Heart right ventricle (tissue), 16 donors: ENCODE measurements around the gene BATF. TPM values are rescaled to one million over a fixed set of nuclear protein-coding genes. Genes with fewer than 3 reads are reported as not detected.

Source experiments
- ATAC-seq, 8 donors: fragments of 200-7000 bp; cut with Tn5 transposase; one replicate each; pipeline ENCODE4 v1.9.1; 2020; ENCODE audit warnings: mild to moderate bottlenecking in 8 of 8, moderate library complexity in 8 of 8, moderate number of reproducible peaks in 1 of 8
- DNase-seq, 2 donors: peaks; one replicate each; pipeline ENCODE4 v3.0.0-alpha.2; 2020
- H3K27ac ChIP-seq, 10 donors: fragments of 200-600 bp; sonication (generic) in 2 of 10; one replicate each; pipeline versions ENCODE4 v1.5.0 to v1.8.0; 2020 to 2022; ENCODE audit warnings: mild to moderate bottlenecking in 3 of 10
- H3K27me3 ChIP-seq, 7 donors: fragments of 200-600 bp; one replicate each; pipeline ENCODE4 v1.8.0; 2021 to 2022; ENCODE audit warnings: mild to moderate bottlenecking in 2 of 7
- H3K36me3 ChIP-seq, 9 donors: fragments of 200-600 bp; sonication (generic) in 1 of 9; one replicate each; pipeline versions ENCODE4 v1.5.0 to v1.8.0; 2020 to 2022; ENCODE audit warnings: mild to moderate bottlenecking in 2 of 9
- H3K4me1 ChIP-seq, 9 donors: fragments of 200-600 bp; sonication (generic) in 1 of 9; one replicate each; pipeline versions ENCODE4 v1.5.0 to v1.8.0; 2020 to 2022; ENCODE audit warnings: mild to moderate bottlenecking in 4 of 9
- H3K4me3 ChIP-seq, 10 donors: fragments of 200-600 bp; sonication (generic) in 2 of 10; one replicate each; pipeline versions ENCODE4 v1.5.0 to v1.8.0; 2020 to 2022; ENCODE audit warnings: mild to moderate bottlenecking in 7 of 10, moderate library complexity in 2 of 10
- H3K9me3 ChIP-seq, 11 donors: fragments of 200-600 bp in 10 of 11; sonication (generic) in 2 of 11; one replicate each; pipeline versions ENCODE4 v1.5.0 to v1.8.0; 2013 to 2022; ENCODE audit warnings: mild to moderate bottlenecking in 2 of 11, control low read depth in 1 of 11, moderate library complexity in 1 of 11
- CTCF ChIP-seq, 9 donors: fragments of 200-600 bp; sonication (generic) in 2 of 9; IDR thresholded peaks; one replicate each; pipeline versions ENCODE4 v1.5.0 to v1.8.0; 2021 to 2022; ENCODE audit warnings: antibody characterized with exemption in 9 of 9, mild to moderate bottlenecking in 5 of 9, moderate library complexity in 1 of 9
- WGBS, 2 donors: extraction: QIAGEN DNeasy Blood & Tissue Kit; methylation state at CpG; one replicate each; pipeline ENCODE4 v1.1.7; 2013; ENCODE audit warnings: inconsistent platforms in 1 of 2; 5-methylcytosine and 5-hydroxymethylcytosine counted together
- intact Hi-C, 10 donors: fragments of 100-400 bp; cut with DNase I; formaldehyde crosslinking; loops; one replicate each; pipeline versions ENCODE4 v1.11.1 to v1.14.2; 2022
- polyA plus RNA-seq, 2 donors: library from polyadenylated mRNA; stranded (reverse); fragments of 200-250 nt; gene quantifications; one replicate each; pipeline ENCODE4 v1.2.3, GENCODE V29; 2013
- total RNA-seq, 10 donors: library from RNA; stranded (reverse); fragmentation: NEBNext Ultra II Directional in 3 of 10; extraction: Animal tissue kit (Norgen Biotek cat#: 25700) in 3 of 10; gene quantifications; one replicate each; pipeline versions ENCODE4 v1.2.1 to v1.2.4, GENCODE V29; 2021 to 2023
- donor health status: Arrhythmogenic right ventricular cardiomyopathy.
- donor health status: ischemic (EF 13 %, LVEDD 7.1; RV severe dilation, severe dysfunction).
- donor health status: healthy with polysubstance abuse.
- donor health status: DM: no; HTN: yes; CAD: no.
- donor health status: DM: no; HTN: no; CAD: no.
- donor health status: ischemic (EF 25% LVEDD 6.9; RV normal size, moderate dysfunction).
- donor health status: ischemic (EF 25% LVEDD 5.7; RV mildly dilated, moderate dysfunction).
- donor health status: healthy.
- donor health status: DM: yes; HTN: yes; CAD: no.
- donor health status: Ischemic cardiomyopathy.
- donor health status: ischemic (EF 35%, LVEDD 5.7; RV mildly dilated, moderate dysfunction).
- donor health status: nonischemic (EF 11% LVEDD 7.7; RV severe dilation, severe dysfunction).
- donor health status: DM: yes; HTN: yes; CAD: no.
- donor health status: PGD.
- donor health status: ischemic (EF 29% LVEDD 5.4; RV normal size, mild dysfunction).
- donor health status: nonischemic (EF 23%, LVEDD 6.1; RV moderate dilation, normal function).

The BATF gene
- total and polyA plus RNA-seq, 12 donors: 0.34 to 3.3 (median 1.7) TPM; not detected in 5

DNA sequence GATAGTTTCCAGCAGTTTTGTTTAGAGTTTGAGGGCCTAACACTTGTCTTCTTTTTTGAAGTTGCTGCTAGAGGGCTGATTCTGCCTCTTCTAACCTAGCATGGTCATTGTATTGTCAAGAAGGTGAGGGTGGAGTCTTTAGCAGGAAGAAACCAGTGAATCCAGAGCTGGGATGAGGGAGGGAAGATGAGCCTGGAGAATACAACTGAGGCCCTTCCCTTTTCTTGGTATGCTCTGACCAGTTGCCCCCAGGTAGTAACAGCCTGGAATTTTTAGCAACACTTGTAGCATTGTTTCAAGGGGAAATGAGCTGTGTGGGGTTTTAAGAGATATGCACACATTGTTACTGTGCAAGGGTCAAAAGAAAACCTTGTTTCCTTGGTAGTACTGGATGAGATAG is 65.1 kb downstream of the BATF start:
- H3K4me3 ChIP-seq: no peak overlapping the region
- no peaks in the 10 kb centered on the region for H3K36me3 ChIP-seq
- H3K27me3 ChIP-seq: no peaks in the 10 kb centered on the region
- DNase-seq (no peak), ATAC-seq (no peak)
- H3K4me1 ChIP-seq: no peaks in the 10 kb centered on the region
- H3K27ac ChIP-seq: no peak overlapping the region
- H3K9me3 ChIP-seq: no peaks in the 10 kb centered on the region
- TF ChIP-seq CTCF (IDR thresholded peaks at IDR 0.05): no peak
- intact Hi-C loops: loop anchor here in 1 of 10 donors (5.0 kb wide), 1 partner anchor 50 kb away; no protein-coding TSS in a partner anchor

DNA sequence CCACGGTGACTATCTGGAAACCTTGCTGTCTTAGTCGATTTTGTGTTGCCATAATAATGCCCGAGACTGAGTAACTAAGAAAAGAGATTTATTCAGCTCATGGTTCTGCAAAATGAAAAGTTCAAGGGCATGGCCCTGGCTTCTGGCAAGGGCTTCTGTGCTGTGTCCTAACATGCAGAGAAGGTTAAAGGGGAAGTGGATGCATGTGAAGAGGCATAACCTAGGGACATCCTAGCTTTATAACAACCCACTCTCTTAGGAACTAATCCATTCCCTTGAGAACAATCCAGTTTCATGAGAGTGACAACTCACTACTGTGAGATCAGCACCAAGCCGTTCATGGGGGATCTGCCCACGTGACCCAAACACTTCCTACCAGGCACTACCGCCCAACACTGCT is 67.7 kb downstream of the BATF start:
- H3K4me3 ChIP-seq: no peak overlapping the region
- ATAC-seq (no peak), DNase-seq (no peak)
- intact Hi-C loops: loop anchor here in 3 of 10 donors (5.0 kb wide), 2 partner anchors 42 to 47 kb away; no protein-coding TSS in a partner anchor
- no peaks in the 10 kb centered on the region for H3K36me3 ChIP-seq
- H3K4me1 ChIP-seq: peaks cover 0 to 20% (median 0%) of the 10 kb centered on the region in 9 donors
- TF ChIP-seq CTCF (IDR thresholded peaks at IDR 0.05): no peak
- 88 to 92% methylated on average over 6 of the region's 6 CpGs for WGBS, 2 donors
- no peaks in the 10 kb centered on the region for H3K27me3 ChIP-seq
- H3K27ac ChIP-seq: no peak overlapping the region
- H3K9me3 ChIP-seq: no peaks in the 10 kb centered on the region

DNA sequence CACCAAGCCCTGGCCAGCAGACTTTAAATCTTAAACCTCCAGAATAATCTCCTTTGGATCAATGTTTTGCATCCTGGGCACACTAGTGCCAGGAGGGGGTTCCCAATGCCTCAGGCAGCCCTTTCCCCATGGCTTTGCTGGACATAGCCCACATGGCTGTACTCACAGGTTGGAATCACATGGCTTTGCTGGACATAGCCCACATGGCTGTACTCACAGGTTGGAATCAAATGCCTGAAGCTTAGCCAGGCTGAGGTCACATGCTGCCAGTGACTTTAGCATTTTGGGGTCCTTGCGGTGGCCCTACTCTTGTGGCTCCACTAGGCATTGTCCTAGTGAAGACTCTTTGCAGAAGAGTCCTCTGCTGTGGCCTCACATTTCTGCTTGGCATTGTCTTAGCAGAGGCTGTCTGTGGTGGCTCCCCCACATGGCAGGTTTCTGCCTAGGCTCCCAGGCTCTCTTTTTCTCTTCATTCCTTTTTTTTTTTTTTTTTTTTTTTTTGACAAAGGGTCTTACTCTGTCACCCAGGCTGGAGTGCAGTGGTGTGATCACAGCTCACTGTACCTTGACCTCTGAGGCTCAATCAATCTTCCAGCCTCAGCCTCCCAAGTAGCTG is 69.2 kb downstream of the BATF start:
- no peaks in the 10 kb centered on the region for H3K36me3 ChIP-seq
- intact Hi-C loops: loop anchor here in 2 of 10 donors (5.0 kb wide), 2 partner anchors 41 to 46 kb away; no protein-coding TSS in a partner anchor
- ATAC-seq: peak in 1 of 8 donors; percentile 56
- TF ChIP-seq CTCF (IDR thresholded peaks at IDR 0.05): no peak
- H3K9me3 ChIP-seq: no peaks in the 10 kb centered on the region
- H3K4me3 ChIP-seq: no peak overlapping the region
- WGBS, 2 donors: 92 to 93% methylated on average over 1 of the region's 1 CpG
- peaks cover 0 to 27% (median 0%) of the 10 kb centered on the region in 9 donors for H3K4me1 ChIP-seq
- H3K27me3 ChIP-seq: no peaks in the 10 kb centered on the region
- DNase-seq: no peak
- no peak overlapping the region for H3K27ac ChIP-seq

- intact Hi-C loops: loop anchor here in 2 of 10 donors (5.0 kb wide), 2 partner anchors 40 to 45 kb away; no protein-coding TSS in a partner anchor
- DNase-seq (no peak), ATAC-seq (no peak)
- H3K36me3 ChIP-seq: no peaks in the 10 kb centered on the region
- H3K27ac ChIP-seq: no peak overlapping the region
- no peak overlapping the region for H3K4me3 ChIP-seq
- peaks cover 0 to 27% (median 0%) of the 10 kb centered on the region in 9 donors for H3K4me1 ChIP-seq
- no peaks in the 10 kb centered on the region for H3K27me3 ChIP-seq
- no peaks in the 10 kb centered on the region for H3K9me3 ChIP-seq
- TF ChIP-seq CTCF (IDR thresholded peaks at IDR 0.05): no peak
Observed at GRCh38 chr14:75591987-75592575, 69.8 kb downstream of the BATF start.
